HCT116 (cell line): ENCODE results near the gene SYNE4. TPM values are rescaled to one million over a fixed set of nuclear protein-coding genes. Genes with fewer than 3 reads are reported as not detected.

Experiments used
- ATAC-seq: fragments of 200-7000 bp; cut with Tn5 transposase; 2 replicates; pipeline ENCODE4 v1.9.1; 2020; ENCODE audit warnings: mild to moderate bottlenecking, moderate library complexity
- BruUV-seq: library from RNA; stranded (reverse); fragments of 400-500 nt; replicated peaks from 2 replicates; lab custom pipeline; 2021; lab: Mats Ljungman, UMichigan
- CTCF ChIA-PET: fragments of 300-600 bp; sonication (Branson Sonifier 250); formaldehyde crosslinking; loops from one replicate; lab custom pipeline; 2021; ENCODE audit warnings: antibody characterized with exemption; lab: Charles Lee
- POLR2A ChIA-PET: fragments of 300-600, 350-600 bp; sonication (Branson Sonifier 250); formaldehyde crosslinking; loops from one replicate; lab custom pipeline; 2021; ENCODE audit warnings: antibody characterized with exemption; lab: Charles Lee
- RAD21 ChIA-PET, 2 experiments: fragments of 300-600 bp; sonication (Branson Sonifier 250); formaldehyde crosslinking; loops; one replicate each; lab custom pipeline; 2023; ENCODE audit warnings: low total read pairs in 2 of 2; ENCODE audit not compliant: uncharacterized antibody in 2 of 2, unreplicated experiment in 2 of 2, low non-redundant PET in 1 of 2; lab: Charles Lee
- DNase-seq: peaks from one replicate; pipeline ENCODE4 v3.0.0-alpha.2; 2010; ENCODE audit warnings: low read depth, low spot score
- H2AFZ ChIP-seq: fragments of 200-600 bp; shearing (Covaris generic), sonication (generic); 2 replicates; pipeline ENCODE4 v1.6.1; 2017; ENCODE audit warnings: low read depth, mixed run types, mixed read lengths, antibody characterized with exemption, low read length; ENCODE audit not compliant: poor library complexity, severe bottlenecking
- H3K27ac ChIP-seq: 2 replicates; pipeline ENCODE4 v1.5.1; 2012; ENCODE audit warnings: low read depth, low read length
- H3K27me3 ChIP-seq: fragments of 200-600 bp; sonication (generic); 2 replicates; pipeline ENCODE4 v1.6.1; 2016; ENCODE audit warnings: mixed run types, low read length, mixed read lengths; ENCODE audit not compliant: insufficient read depth
- H3K36me3 ChIP-seq, 2 experiments: fragments of 200-500 bp in 1 of 2; fragments of 200-600 bp in 1 of 2; sonication (Bioruptor generic) in 1 of 2; sonication (generic) in 1 of 2; 2 replicates each; pipeline versions ENCODE4 v1.5.1 to v1.6.1; 2014 to 2016; ENCODE audit warnings: low read length in 2 of 2, inconsistent platforms in 1 of 2, mixed read lengths in 1 of 2, mixed run types in 1 of 2; ENCODE audit not compliant: insufficient read depth in 2 of 2, control insufficient read depth in 1 of 2
- H3K4me1 ChIP-seq, 2 experiments: fragments of 200-600 bp in 1 of 2; sonication (generic) in 1 of 2; 2 replicates each; pipeline versions ENCODE4 v1.5.1 to v1.6.1; 2012 to 2017; ENCODE audit warnings: low read length in 2 of 2, inconsistent platforms in 1 of 2, mild to moderate bottlenecking in 1 of 2, mixed read lengths in 1 of 2, mixed run types in 1 of 2, moderate library complexity in 1 of 2; ENCODE audit not compliant: insufficient read depth in 2 of 2, control insufficient read depth in 1 of 2
- H3K4me2 ChIP-seq: fragments of 200-600 bp; sonication (generic); 2 replicates; pipeline ENCODE4 v1.6.1; 2017; ENCODE audit warnings: mixed run types, low read length, mixed read lengths
- H3K4me3 ChIP-seq, 2 experiments: fragments of 200-600 bp in 1 of 2; sonication (generic) in 1 of 2; replicated peaks in 1 of 2; 2 replicates each; pipeline ENCODE4 v1.5.1; 2011 to 2016; ENCODE audit warnings: low read length in 2 of 2, control low read depth in 1 of 2, low read depth in 1 of 2, mild to moderate bottlenecking in 1 of 2, mixed read lengths in 1 of 2, mixed run types in 1 of 2
- H3K79me2 ChIP-seq: fragments of 200-600 bp; sonication (generic); 2 replicates; pipeline ENCODE4 v1.6.1; 2017; ENCODE audit warnings: mild to moderate bottlenecking, mixed run types, low read length, moderate library complexity, mixed read lengths; ENCODE audit not compliant: insufficient read depth
- H3K9ac ChIP-seq: fragments of 200-600 bp; sonication (generic); 2 replicates; pipeline ENCODE4 v1.6.1; 2016; ENCODE audit warnings: low read length, mixed read lengths
- H3K9me2 ChIP-seq: fragments of 200-600 bp; sonication (generic), shearing (Covaris generic); 2 replicates; pipeline ENCODE4 v1.6.1; 2017; ENCODE audit warnings: mixed run types, mild to moderate bottlenecking, moderate library complexity; ENCODE audit not compliant: insufficient read depth
- H3K9me3 ChIP-seq, 2 experiments: fragments of 200-500 bp in 1 of 2; fragments of 200-600 bp in 1 of 2; sonication (Bioruptor generic) in 1 of 2; sonication (generic) in 1 of 2; 2 replicates each; pipeline ENCODE4 v1.6.1; 2014 to 2017; ENCODE audit warnings: low read length in 2 of 2, mixed read lengths in 2 of 2, inconsistent platforms in 1 of 2, low read depth in 1 of 2, mild to moderate bottlenecking in 1 of 2, mixed run types in 1 of 2, moderate library complexity in 1 of 2; ENCODE audit not compliant: control insufficient read depth in 1 of 2, insufficient read depth in 1 of 2
- H4K20me1 ChIP-seq: fragments of 200-600 bp; sonication (generic), shearing (Covaris generic); 2 replicates; pipeline ENCODE4 v1.6.1; 2017; ENCODE audit warnings: mixed run types, mild to moderate bottlenecking, moderate library complexity; ENCODE audit not compliant: insufficient read depth
- CEBPB ChIP-seq: IDR thresholded peaks from 2 replicates; pipeline ENCODE4 v1.6.1; 2012; ENCODE audit warnings: low read depth
- ELF1 ChIP-seq: IDR thresholded peaks from 2 replicates; pipeline ENCODE4 v1.6.1; 2012; ENCODE audit warnings: low read depth, borderline replicate concordance
- FOSL1 ChIP-seq: IDR thresholded peaks from 2 replicates; pipeline ENCODE4 v1.6.1; 2012; ENCODE audit warnings: low read depth
- MAX ChIP-seq: IDR thresholded peaks from 2 replicates; pipeline ENCODE4 v1.6.1; 2012
- REST ChIP-seq: IDR thresholded peaks from 2 replicates; pipeline ENCODE4 v1.6.1; 2012; ENCODE audit warnings: low read depth
- TCF7L2 ChIP-seq: IDR thresholded peaks from 2 replicates; pipeline ENCODE4 v1.7.0; 2011; ENCODE audit warnings: borderline replicate concordance, inconsistent platforms; ENCODE audit not compliant: insufficient read depth, insufficient read length; ENCODE audit errors: extremely low read depth
- YY1 ChIP-seq: IDR thresholded peaks from 2 replicates; pipeline ENCODE4 v1.6.1; 2011; ENCODE audit warnings: low read length, low read depth, moderate library complexity, mild to moderate bottlenecking; ENCODE audit not compliant: insufficient replicate concordance; ENCODE audit errors: extremely low read depth
- ZBTB33 ChIP-seq: IDR thresholded peaks from 2 replicates; pipeline ENCODE4 v1.6.1; 2011; ENCODE audit warnings: mild to moderate bottlenecking, low read length, moderate library complexity; ENCODE audit not compliant: insufficient replicate concordance; ENCODE audit errors: extremely low read depth
- ZFX ChIP-seq: fragments of 450-650 bp; IDR thresholded peaks from 2 replicates; pipeline ENCODE4 v1.6.1; 2017
- ZNF274 ChIP-seq: fragments of 200-500 bp; sonication (Bioruptor generic); IDR thresholded peaks from 2 replicates; pipeline ENCODE4 v1.6.1; 2014; ENCODE audit warnings: mild to moderate bottlenecking, low read depth, low read length, inconsistent platforms
- intact Hi-C: fragments of 100-400 bp; cut with micrococcal nuclease; formaldehyde crosslinking; loops from 2 replicates; pipeline ENCODE4 v1.10.0; 2022
- total RNA-seq: library from RNA; stranded (reverse); gene quantifications from one replicate; pipeline ENCODE4 v1.2.1, GENCODE V29; 2021; ENCODE audit not compliant: unreplicated experiment
- TF ChIP-seq, protein P1 (sequence below), 3 experiments: fragments of 200-600 bp in 1 of 3; sonication (generic) in 1 of 3; IDR thresholded peaks in 2 of 3; conservative IDR thresholded peaks in 1 of 3; 2 replicates each; pipeline ENCODE4 v1.5.1; 2012 to 2017; ENCODE audit warnings: low read depth in 2 of 3, low read length in 2 of 3, antibody characterized with exemption in 1 of 3, borderline replicate concordance in 1 of 3, control low read depth in 1 of 3, mild to moderate bottlenecking in 1 of 3, mixed read lengths in 1 of 3, mixed run types in 1 of 3, moderate library complexity in 1 of 3; ENCODE audit not compliant: insufficient read depth in 1 of 3

The SYNE4 gene
- total RNA-seq, 1 experiment from 2014 or later, result 27.9 TPM

DNA sequence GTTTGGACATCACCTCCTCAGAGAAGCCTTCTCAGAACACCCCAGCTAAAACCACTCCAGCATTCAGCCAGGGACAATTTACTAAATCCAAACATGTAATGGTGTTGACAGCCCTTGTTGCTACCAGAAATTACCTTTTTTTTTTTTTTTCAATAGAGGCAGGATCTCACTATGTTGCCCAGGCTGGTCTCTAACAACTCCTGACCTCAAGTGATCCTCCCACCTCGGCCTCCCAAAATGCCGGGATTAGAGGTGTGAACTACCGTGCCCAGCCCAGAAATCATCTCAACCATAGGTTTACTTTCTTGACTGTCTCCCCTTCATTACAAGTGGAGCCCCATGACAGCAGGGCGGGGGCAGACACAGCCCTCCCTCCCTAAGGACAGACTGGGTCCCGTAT, 14.8 kb upstream of the SYNE4 start:
- Histone ChIP-seq H3K27ac (no peak overlapping the region), H3K4me3 (no peak overlapping the region), H3K36me3 (peaks cover 0 to 28% of the 10 kb centered on the region in 2 experiments; a peak in 2 of 4 replicates), H3K4me2 (no peak overlapping the region), H3K4me1 (no peaks in the 10 kb centered on the region), H3K79me2 (no peaks in the 10 kb centered on the region), H3K9ac (no peak overlapping the region), H3K27me3 (no peaks in the 10 kb centered on the region), H3K9me2 (no peaks in the 10 kb centered on the region), H4K20me1 (no peaks in the 10 kb centered on the region), H2AFZ (no peak overlapping the region), H3K9me3 (no peaks in the 10 kb centered on the region)
- ChIA-PET POLR2A (no interaction called here), CTCF (no interaction called here), RAD21 (no interaction called here)
- no peak for ATAC-seq
- intact Hi-C loops, result no loop called here
- TF ChIP-seq ZFX (no peak), CEBPB (no peak), MAX (no peak), REST (no peak), ZBTB33 (no peak), ZNF274 (no peak), FOSL1 (no peak), YY1 (no peak), TCF7L2 (no peak), ELF1 (no peak)
- TF ChIP-seq, protein P1, sequence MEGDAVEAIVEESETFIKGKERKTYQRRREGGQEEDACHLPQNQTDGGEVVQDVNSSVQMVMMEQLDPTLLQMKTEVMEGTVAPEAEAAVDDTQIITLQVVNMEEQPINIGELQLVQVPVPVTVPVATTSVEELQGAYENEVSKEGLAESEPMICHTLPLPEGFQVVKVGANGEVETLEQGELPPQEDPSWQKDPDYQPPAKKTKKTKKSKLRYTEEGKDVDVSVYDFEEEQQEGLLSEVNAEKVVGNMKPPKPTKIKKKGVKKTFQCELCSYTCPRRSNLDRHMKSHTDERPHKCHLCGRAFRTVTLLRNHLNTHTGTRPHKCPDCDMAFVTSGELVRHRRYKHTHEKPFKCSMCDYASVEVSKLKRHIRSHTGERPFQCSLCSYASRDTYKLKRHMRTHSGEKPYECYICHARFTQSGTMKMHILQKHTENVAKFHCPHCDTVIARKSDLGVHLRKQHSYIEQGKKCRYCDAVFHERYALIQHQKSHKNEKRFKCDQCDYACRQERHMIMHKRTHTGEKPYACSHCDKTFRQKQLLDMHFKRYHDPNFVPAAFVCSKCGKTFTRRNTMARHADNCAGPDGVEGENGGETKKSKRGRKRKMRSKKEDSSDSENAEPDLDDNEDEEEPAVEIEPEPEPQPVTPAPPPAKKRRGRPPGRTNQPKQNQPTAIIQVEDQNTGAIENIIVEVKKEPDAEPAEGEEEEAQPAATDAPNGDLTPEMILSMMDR (IDR thresholded peaks at IDR 0.05 in 2 of 3, conservative IDR thresholded peaks at IDR 0.05 in 1 of 3; ENCODE audit: borderline replicate concordance in 1 of 3, insufficient read depth in 1 of 3, low read depth in 2 of 3, low read length in 2 of 3), result no peak
- no TSS peak for BruUV-seq
- no peak for DNase-seq
